GM10266 (cell line): Measurements from ENCODE around the gene C10orf88.

ENCODE experiments used
- DNase-seq: peaks from one replicate; pipeline ENCODE4 v3.0.0; 2012; ENCODE audit errors: extremely low spot score
- CTCF ChIP-seq: IDR thresholded peaks from 2 replicates; pipeline ENCODE4 v1.5.1; 2012; ENCODE audit warnings: mild to moderate bottlenecking, low read depth; ENCODE audit not compliant: control insufficient read depth, insufficient read depth; ENCODE audit errors: missing control alignments

C10orf88 gene

GRCh38 chr10:122962405-122962804, 8.4 kb upstream of the C10orf88 start:
- DNase-seq: no peak
- no peak for TF ChIP-seq CTCF

- DNase-seq: no peak
Observed at GRCh38 chr10:122957474-122957873, 3.4 kb upstream of the C10orf88 start.

GRCh38 chr10:122955892-122956291, 1.9 kb upstream of the C10orf88 start:
- no peak for TF ChIP-seq CTCF
- no peak for DNase-seq

More at GRCh38 chr10:122957474-122957873, 3.4 kb upstream of the C10orf88 start:
- no peak for TF ChIP-seq CTCF

- no peak for TF ChIP-seq CTCF
- DNase-seq: no peak
Observed at GRCh38 chr10:122954731-122955050, 664 bp upstream of the C10orf88 start.

GRCh38 chr10:122949296-122949695, 4.7 kb downstream of the C10orf88 start:
- no peak for DNase-seq
- no peak for TF ChIP-seq CTCF

GRCh38 chr10:122939856-122940543, 14.0 kb downstream of the C10orf88 start:
- DNase-seq: no peak
- no peak for TF ChIP-seq CTCF

- TF ChIP-seq CTCF: no peak
- DNase-seq: no peak
Observed at GRCh38 chr10:122939133-122939855, 14.7 kb downstream of the C10orf88 start.
